Endothelial cell of umbilical vein (primary cell): ENCODE results near the gene IKZF3. TPM values are rescaled to one million over a fixed set of nuclear protein-coding genes. Genes with fewer than 3 reads are reported as not detected.

ENCODE experiments used
- BruUV-seq: library from RNA; stranded (reverse); fragments of 400-500 nt; replicated peaks from 2 replicates; lab custom pipeline; 2021; lab: Mats Ljungman, UMichigan
- CTCF ChIA-PET: fragments of 300-600, 350-600 bp; sonication (Branson Sonifier 250); formaldehyde crosslinking; loops from one replicate; lab custom pipeline; 2021; ENCODE audit warnings: antibody characterized with exemption, inconsistent platforms; lab: Charles Lee
- POLR2A ChIA-PET: fragments of 300-600, 350-600 bp; sonication (Branson Sonifier 250); formaldehyde crosslinking; loops from one replicate; lab custom pipeline; 2021; ENCODE audit warnings: antibody characterized with exemption, inconsistent platforms; lab: Charles Lee
- DNase-seq: peaks from one replicate; pipeline ENCODE4 v3.0.0-alpha.2; 2011; ENCODE audit warnings: low read depth, low spot score
- FAIRE-seq: peaks from 2 replicates; lab custom pipeline; 2011; peaks lifted over from hg19 to GRCh38; lab: Jason Lieb, UNC
- H2AFZ ChIP-seq: 2 replicates; pipeline ENCODE4 v1.6.0; 2012; ENCODE audit warnings: low read depth, low read length, control low read depth, inconsistent platforms
- H3K27ac ChIP-seq: 2 replicates; pipeline ENCODE4 v1.5.1; 2011; ENCODE audit warnings: low read depth, mild to moderate bottlenecking, control low read depth, low read length, moderate library complexity; ENCODE audit not compliant: insufficient read depth
- H3K27me3 ChIP-seq, 2 experiments: 2 replicates each; pipeline versions ENCODE4 v1.6.0 to v1.6.1; 2011; ENCODE audit warnings: low read length in 2 of 2, mixed read lengths in 1 of 2; ENCODE audit not compliant: control insufficient read depth in 2 of 2, insufficient read depth in 2 of 2
- H3K36me3 ChIP-seq, 2 experiments: 2 replicates in 1 of 2; 3 replicates in 1 of 2; pipeline ENCODE4 v1.5.1; 2011; ENCODE audit warnings: low read length in 2 of 2, mild to moderate bottlenecking in 1 of 2, moderate library complexity in 1 of 2; ENCODE audit not compliant: control insufficient read depth in 2 of 2, insufficient read depth in 2 of 2; ENCODE audit errors: extremely low read depth in 1 of 2
- H3K4me1 ChIP-seq: 3 replicates; pipeline ENCODE4 v1.5.1; 2011; ENCODE audit warnings: mild to moderate bottlenecking, low read length; ENCODE audit not compliant: control insufficient read depth, insufficient read depth; ENCODE audit errors: extremely low read depth
- H3K4me2 ChIP-seq: 2 replicates; pipeline ENCODE4 v1.6.1; 2011; ENCODE audit warnings: low read length, control low read depth, mixed read lengths; ENCODE audit not compliant: insufficient read depth
- H3K4me3 ChIP-seq, 3 experiments: fragments of 200-600 bp in 1 of 3; sonication (generic), shearing (Covaris generic) in 1 of 3; replicated peaks in 1 of 3; 2 replicates each; pipeline ENCODE4 v1.5.1; 2011 to 2016; ENCODE audit warnings: control low read depth in 3 of 3, low read length in 3 of 3, mild to moderate bottlenecking in 2 of 3, inconsistent platforms in 1 of 3, low read depth in 1 of 3, moderate library complexity in 1 of 3; ENCODE audit not compliant: insufficient read depth in 1 of 3
- H3K79me2 ChIP-seq: 2 replicates; pipeline ENCODE4 v1.6.0; 2012; ENCODE audit warnings: low read length, inconsistent platforms; ENCODE audit not compliant: control insufficient read depth, insufficient read depth
- H3K9ac ChIP-seq: replicated peaks from 2 replicates; pipeline ENCODE3; 2011; ENCODE audit warnings: low read length, control low read depth; ENCODE audit not compliant: insufficient read depth; ENCODE audit errors: extremely low read depth
- H3K9me1 ChIP-seq: replicated peaks from 3 replicates; pipeline ENCODE4 v1.6.0; 2011; ENCODE audit warnings: mild to moderate bottlenecking, low read length; ENCODE audit not compliant: control insufficient read depth, insufficient read depth; ENCODE audit errors: extremely low read depth
- H3K9me3 ChIP-seq: replicated peaks from 2 replicates; pipeline ENCODE4 v1.5.1; 2012; ENCODE audit warnings: low read length, inconsistent platforms; ENCODE audit not compliant: control insufficient read depth, insufficient read depth
- H4K20me1 ChIP-seq: replicated peaks from 2 replicates; pipeline ENCODE3; 2011; ENCODE audit warnings: mild to moderate bottlenecking, low read length; ENCODE audit not compliant: control insufficient read depth, insufficient read depth; ENCODE audit errors: extremely low read depth
- CTCF ChIP-seq, 2 donors: IDR thresholded peaks; 1 replicate in 1 of 2; 2 replicates in 1 of 2; pipeline ENCODE4 v1.5.1; 2011; ENCODE audit warnings: low read length in 2 of 2, mild to moderate bottlenecking in 2 of 2, moderate library complexity in 2 of 2, control low read depth in 1 of 2, inconsistent platforms in 1 of 2, low read depth in 1 of 2; ENCODE audit not compliant: insufficient read depth in 1 of 2; ENCODE audit errors: extremely low read depth in 1 of 2
- FOS ChIP-seq: IDR thresholded peaks from 2 replicates; pipeline ENCODE4 v1.6.1; 2011; ENCODE audit warnings: mild to moderate bottlenecking, low read length, moderate library complexity, borderline replicate concordance; ENCODE audit not compliant: insufficient read depth
- MYC ChIP-seq: IDR thresholded peaks from one replicate; pipeline ENCODE4 v1.6.1; 2011; ENCODE audit warnings: mild to moderate bottlenecking, low read depth, low read length
- dilution Hi-C: fragments of 300-500 bp; cut with MboI; formaldehyde crosslinking; loops from one replicate; pipeline ENCODE4 v1.15.0; 2019; ENCODE audit warnings: low sequenced_read_pairs; ENCODE audit not compliant: extremely low pct_ligation_motif_present
- intact Hi-C: fragments of 100-400 bp; cut with micrococcal nuclease; formaldehyde crosslinking; loops from one replicate; pipeline ENCODE4 v1.10.0; 2022
- polyA plus RNA-seq, 4 experiments: library from polyadenylated mRNA; depleted of rRNA in 3 of 4; stranded (reverse) in 3 of 4; unstranded in 1 of 4; fragments of >200 nt; gene quantifications; 2 replicates each; pipeline versions ENCODE4 v1.2.1 to v1.2.3, GENCODE V29; 2011 to 2012; ENCODE audit warnings: missing spikeins in 1 of 4
- total RNA-seq: library from RNA; stranded (reverse); gene quantifications from 2 replicates; pipeline ENCODE4 v1.2.3, GENCODE V29; 2021
- TF ChIP-seq, protein P1 (sequence below): IDR thresholded peaks from 2 replicates; pipeline ENCODE4 v1.6.1; 2011; ENCODE audit not compliant: insufficient read depth, insufficient read length

IKZF3 gene
- total and polyA plus RNA-seq, 2 donors (not counting 3 experiments of a cell fraction or from before 2014, with no cell fraction given) = not detected

DNA sequence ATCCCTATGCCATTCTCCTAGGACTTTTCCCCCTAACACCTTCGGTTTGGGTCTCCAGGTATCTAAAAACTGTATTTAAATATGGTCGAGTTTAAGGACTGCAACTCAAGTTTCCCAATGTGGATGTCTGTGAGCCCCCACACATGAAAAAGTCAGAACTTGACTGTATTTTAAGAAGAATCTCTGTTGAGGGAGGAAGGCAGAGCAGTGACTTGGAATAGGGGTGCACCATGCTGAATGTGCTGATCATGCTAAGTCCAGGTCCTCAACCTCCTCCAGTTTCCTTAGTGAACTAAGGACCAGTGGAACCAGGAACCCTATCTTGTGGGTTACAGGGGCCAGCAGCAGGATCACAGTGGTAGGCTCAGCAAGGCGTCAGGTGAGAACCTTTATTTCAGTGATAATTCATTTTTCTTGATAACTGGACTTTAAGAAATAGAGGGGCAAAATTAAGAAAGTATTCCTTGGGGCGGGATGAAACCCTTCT is 106.9 kb downstream of the IKZF3 start:
- TF ChIP-seq FOS (no peak), CTCF (IDR thresholded peaks at IDR 0.05; ENCODE audit: extremely low read depth in 1 of 2, insufficient read depth in 1 of 2, low read depth in 1 of 2, low read length in 2 of 2) (no peak), MYC (no peak)
- TF ChIP-seq, protein P1, sequence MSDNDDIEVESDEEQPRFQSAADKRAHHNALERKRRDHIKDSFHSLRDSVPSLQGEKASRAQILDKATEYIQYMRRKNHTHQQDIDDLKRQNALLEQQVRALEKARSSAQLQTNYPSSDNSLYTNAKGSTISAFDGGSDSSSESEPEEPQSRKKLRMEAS = no peak
- no peak for FAIRE-seq
- Histone ChIP-seq H3K9ac (no peak overlapping the region), H3K4me3 (no peak overlapping the region), H3K4me1 (peaks cover 9% of the 10 kb centered on the region), H3K9me3 (no peaks in the 10 kb centered on the region), H3K27me3 (peaks cover 11 to 20% of the 10 kb centered on the region in 2 experiments), H2AFZ (no peak overlapping the region), H3K4me2 (no peak overlapping the region), H3K27ac (no peak overlapping the region), H3K36me3 (no peaks in the 10 kb centered on the region), H3K9me1 (no peaks in the 10 kb centered on the region), H3K79me2 (no peaks in the 10 kb centered on the region), H4K20me1 (no peaks in the 10 kb centered on the region)
- dilution Hi-C loops (no loop called here), intact Hi-C loops (no loop called here)
- no TSS peak for BruUV-seq
- ChIA-PET POLR2A (no interaction called here), CTCF (interaction anchor here (4.9 kb wide), 1 partner anchor 137 kb away, joined by 84 read pairs; no protein-coding TSS in a partner anchor)
- no peak for DNase-seq
